ENCODE results near the gene IL20RB.

- TF ChIP-seq, protein P1, sequence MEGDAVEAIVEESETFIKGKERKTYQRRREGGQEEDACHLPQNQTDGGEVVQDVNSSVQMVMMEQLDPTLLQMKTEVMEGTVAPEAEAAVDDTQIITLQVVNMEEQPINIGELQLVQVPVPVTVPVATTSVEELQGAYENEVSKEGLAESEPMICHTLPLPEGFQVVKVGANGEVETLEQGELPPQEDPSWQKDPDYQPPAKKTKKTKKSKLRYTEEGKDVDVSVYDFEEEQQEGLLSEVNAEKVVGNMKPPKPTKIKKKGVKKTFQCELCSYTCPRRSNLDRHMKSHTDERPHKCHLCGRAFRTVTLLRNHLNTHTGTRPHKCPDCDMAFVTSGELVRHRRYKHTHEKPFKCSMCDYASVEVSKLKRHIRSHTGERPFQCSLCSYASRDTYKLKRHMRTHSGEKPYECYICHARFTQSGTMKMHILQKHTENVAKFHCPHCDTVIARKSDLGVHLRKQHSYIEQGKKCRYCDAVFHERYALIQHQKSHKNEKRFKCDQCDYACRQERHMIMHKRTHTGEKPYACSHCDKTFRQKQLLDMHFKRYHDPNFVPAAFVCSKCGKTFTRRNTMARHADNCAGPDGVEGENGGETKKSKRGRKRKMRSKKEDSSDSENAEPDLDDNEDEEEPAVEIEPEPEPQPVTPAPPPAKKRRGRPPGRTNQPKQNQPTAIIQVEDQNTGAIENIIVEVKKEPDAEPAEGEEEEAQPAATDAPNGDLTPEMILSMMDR (optimal IDR thresholded peaks at IDR 0.05 in 1 of 3, IDR thresholded peaks at IDR 0.05 in 1 of 3, conservative IDR thresholded peaks at IDR 0.05 in 1 of 3; ENCODE audit: extremely low read depth in 1 of 3, insufficient read depth in 2 of 3, low read length in 3 of 3) = no peak
- TF ChIP-seq EZH2 (IDR thresholded peaks at IDR 0.05; ENCODE audit: low read length) = no peak
Observed at GRCh38 chr3:137020315-137020714, 62.5 kb downstream of the IL20RB start.

Measured in keratinocyte (primary cell).